ENCODE data around the gene FBXL17. TPM values are rescaled to one million over a fixed set of nuclear protein-coding genes. Genes with fewer than 3 reads are reported as not detected.

Gene FBXL17
- total RNA-seq, 4 donors from 2014 or later, result 14.4 to 22.0 (median 16.6) TPM

- WGBS, result 35% methylated on average over 2 of the region's 2 CpGs
These were observed 514.6 kb downstream of the FBXL17 start for GRCh38 chr5:107867266-107867665.

GRCh38 chr5:107864793-107865192 lies 517.1 kb downstream of the FBXL17 start:
- DNase-seq (ENCODE audit: extremely low spot score), result no peak
- 35% methylated on average over 2 of the region's 2 CpGs for WGBS

More at GRCh38 chr5:107867266-107867665, 514.6 kb downstream of the FBXL17 start:
- no peaks in the 10 kb centered on the region for H3K4me1 ChIP-seq
- H3K36me3 ChIP-seq, result no peaks in the 10 kb centered on the region
- intact Hi-C loops (cut with DNase I), result no loop called here
- H3K4me3 ChIP-seq, result no peak overlapping the region
- no peaks in the 10 kb centered on the region for H3K9me3 ChIP-seq
- H3K27me3 ChIP-seq, result no peaks in the 10 kb centered on the region
- no peak for DNase-seq (ENCODE audit: extremely low spot score)
- TF ChIP-seq POLR2AphosphoS5 (IDR thresholded peaks at IDR 0.05) (no peak), POLR2A (IDR thresholded peaks at IDR 0.05; ENCODE audit: low read depth) (no peak), EP300 (IDR thresholded peaks at IDR 0.05) (no peak), CTCF (IDR thresholded peaks at IDR 0.05) (no peak)
- no peak overlapping the region for H3K27ac ChIP-seq (replicated peaks in 1 of 4)

GRCh38 chr5:107863125-107863524 lies 518.8 kb downstream of the FBXL17 start:
- DNase-seq (ENCODE audit: extremely low spot score), result no peak
- 78% methylated on average over 2 of the region's 2 CpGs for WGBS
- TF ChIP-seq CTCF (IDR thresholded peaks at IDR 0.05) (no peak), POLR2AphosphoS5 (IDR thresholded peaks at IDR 0.05) (no peak), EP300 (IDR thresholded peaks at IDR 0.05) (no peak), POLR2A (IDR thresholded peaks at IDR 0.05; ENCODE audit: low read depth) (no peak)
- H3K36me3 ChIP-seq, result peaks cover 0 to 12% (median 7%) of the 10 kb centered on the region in 4 donors
- intact Hi-C loops (cut with DNase I), result no loop called here
- H3K27ac ChIP-seq (replicated peaks in 1 of 4), result no peak overlapping the region
- H3K9me3 ChIP-seq, result no peaks in the 10 kb centered on the region
- no peaks in the 10 kb centered on the region for H3K4me1 ChIP-seq
- no peak overlapping the region for H3K4me3 ChIP-seq
- no peaks in the 10 kb centered on the region for H3K27me3 ChIP-seq

More at GRCh38 chr5:107864793-107865192, 517.1 kb downstream of the FBXL17 start:
- H3K27me3 ChIP-seq, result no peaks in the 10 kb centered on the region
- no peaks in the 10 kb centered on the region for H3K9me3 ChIP-seq
- H3K4me1 ChIP-seq, result no peaks in the 10 kb centered on the region
- no peak for TF ChIP-seq CTCF (IDR thresholded peaks at IDR 0.05)
- no peak for TF ChIP-seq POLR2A (IDR thresholded peaks at IDR 0.05; ENCODE audit: low read depth)
- no peak for TF ChIP-seq EP300 (IDR thresholded peaks at IDR 0.05)
- no peak for TF ChIP-seq POLR2AphosphoS5 (IDR thresholded peaks at IDR 0.05)
- H3K27ac ChIP-seq (replicated peaks in 1 of 4), result no peak overlapping the region
- H3K4me3 ChIP-seq, result no peak overlapping the region
- H3K36me3 ChIP-seq, result peaks cover 0 to 12% (median 7%) of the 10 kb centered on the region in 4 donors
- intact Hi-C loops (cut with DNase I), result no loop called here

- no peaks in the 10 kb centered on the region for H3K9me3 ChIP-seq
- no peaks in the 10 kb centered on the region for H3K4me1 ChIP-seq
- DNase-seq (ENCODE audit: extremely low spot score), result no peak
- WGBS, result 88% methylated on average over 12 of the region's 12 CpGs
- H3K27me3 ChIP-seq, result no peaks in the 10 kb centered on the region
- no peak overlapping the region for H3K27ac ChIP-seq (replicated peaks in 1 of 4)
- H3K36me3 ChIP-seq, result peaks cover 0 to 12% (median 7%) of the 10 kb centered on the region in 4 donors
- intact Hi-C loops (cut with DNase I), result no loop called here
- TF ChIP-seq POLR2AphosphoS5 (IDR thresholded peaks at IDR 0.05) (no peak), EP300 (IDR thresholded peaks at IDR 0.05) (no peak), POLR2A (IDR thresholded peaks at IDR 0.05; ENCODE audit: low read depth) (no peak), CTCF (IDR thresholded peaks at IDR 0.05) (no peak)
- H3K4me3 ChIP-seq, result no peak overlapping the region
These were observed 520.3 kb downstream of the FBXL17 start for GRCh38 chr5:107861565-107861964.

GRCh38 chr5:107860044-107860443 lies 521.9 kb downstream of the FBXL17 start:
- WGBS, result 87% methylated on average over 1 of the region's 1 CpG
- intact Hi-C loops (cut with DNase I), result no loop called here

More at GRCh38 chr5:107860044-107860443, 521.9 kb downstream of the FBXL17 start:
- Histone ChIP-seq H3K4me3 (no peak overlapping the region), H3K27ac (replicated peaks in 1 of 4) (no peak overlapping the region), H3K4me1 (no peaks in the 10 kb centered on the region), H3K36me3 (peaks cover 0 to 12% (median 7%) of the 10 kb centered on the region in 4 donors), H3K27me3 (no peaks in the 10 kb centered on the region), H3K9me3 (no peaks in the 10 kb centered on the region)
- DNase-seq (ENCODE audit: extremely low spot score), result no peak
- TF ChIP-seq POLR2A (IDR thresholded peaks at IDR 0.05; ENCODE audit: low read depth), result no peak
- no peak for TF ChIP-seq CTCF (IDR thresholded peaks at IDR 0.05)
- TF ChIP-seq EP300 (IDR thresholded peaks at IDR 0.05), result no peak
- no peak for TF ChIP-seq POLR2AphosphoS5 (IDR thresholded peaks at IDR 0.05)

All from esophagus muscularis mucosa (tissue), 4 donors.